HFF-Myc (cell line): Measurements from ENCODE around the gene ATF6.

ENCODE experiments used
- DNase-seq: peaks from one replicate; pipeline ENCODE4 v3.0.0-alpha.2; 2011; ENCODE audit warnings: low read depth; ENCODE audit errors: extremely low read depth
- H3K4me3 ChIP-seq: replicated peaks from 2 replicates; pipeline ENCODE4 v1.5.1; 2011; ENCODE audit warnings: low read depth, mild to moderate bottlenecking, control low read depth, low read length
- TF ChIP-seq, protein P1 (sequence below): IDR thresholded peaks from 2 replicates; pipeline ENCODE4 v1.5.1; 2012; ENCODE audit warnings: mild to moderate bottlenecking, low read depth, low read length, control low read depth; ENCODE audit errors: missing control alignments

ATF6 gene

DNA sequence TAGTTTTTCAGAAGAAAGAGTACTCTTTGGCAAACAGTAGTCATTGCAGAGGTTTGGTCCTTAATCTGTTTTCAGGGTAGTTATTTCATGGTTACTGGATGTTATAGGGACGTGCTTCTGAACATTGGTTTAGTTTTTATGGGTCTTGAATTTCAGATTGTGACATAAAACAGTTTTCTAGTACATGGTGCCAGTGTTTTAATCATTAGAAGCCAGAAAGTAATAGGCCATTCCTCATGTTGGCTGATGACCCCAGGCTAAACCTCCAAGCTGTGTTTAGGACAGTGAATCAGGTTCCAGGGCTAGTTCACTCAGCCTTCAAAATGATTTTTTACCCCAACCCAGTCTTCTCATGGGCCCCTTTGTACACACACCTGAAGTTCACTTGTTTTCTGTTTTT, 184.3 kb downstream of the ATF6 start:
- TF ChIP-seq, protein P1, sequence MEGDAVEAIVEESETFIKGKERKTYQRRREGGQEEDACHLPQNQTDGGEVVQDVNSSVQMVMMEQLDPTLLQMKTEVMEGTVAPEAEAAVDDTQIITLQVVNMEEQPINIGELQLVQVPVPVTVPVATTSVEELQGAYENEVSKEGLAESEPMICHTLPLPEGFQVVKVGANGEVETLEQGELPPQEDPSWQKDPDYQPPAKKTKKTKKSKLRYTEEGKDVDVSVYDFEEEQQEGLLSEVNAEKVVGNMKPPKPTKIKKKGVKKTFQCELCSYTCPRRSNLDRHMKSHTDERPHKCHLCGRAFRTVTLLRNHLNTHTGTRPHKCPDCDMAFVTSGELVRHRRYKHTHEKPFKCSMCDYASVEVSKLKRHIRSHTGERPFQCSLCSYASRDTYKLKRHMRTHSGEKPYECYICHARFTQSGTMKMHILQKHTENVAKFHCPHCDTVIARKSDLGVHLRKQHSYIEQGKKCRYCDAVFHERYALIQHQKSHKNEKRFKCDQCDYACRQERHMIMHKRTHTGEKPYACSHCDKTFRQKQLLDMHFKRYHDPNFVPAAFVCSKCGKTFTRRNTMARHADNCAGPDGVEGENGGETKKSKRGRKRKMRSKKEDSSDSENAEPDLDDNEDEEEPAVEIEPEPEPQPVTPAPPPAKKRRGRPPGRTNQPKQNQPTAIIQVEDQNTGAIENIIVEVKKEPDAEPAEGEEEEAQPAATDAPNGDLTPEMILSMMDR = no peak
- no peak overlapping the region for H3K4me3 ChIP-seq
- no peak for DNase-seq

DNA sequence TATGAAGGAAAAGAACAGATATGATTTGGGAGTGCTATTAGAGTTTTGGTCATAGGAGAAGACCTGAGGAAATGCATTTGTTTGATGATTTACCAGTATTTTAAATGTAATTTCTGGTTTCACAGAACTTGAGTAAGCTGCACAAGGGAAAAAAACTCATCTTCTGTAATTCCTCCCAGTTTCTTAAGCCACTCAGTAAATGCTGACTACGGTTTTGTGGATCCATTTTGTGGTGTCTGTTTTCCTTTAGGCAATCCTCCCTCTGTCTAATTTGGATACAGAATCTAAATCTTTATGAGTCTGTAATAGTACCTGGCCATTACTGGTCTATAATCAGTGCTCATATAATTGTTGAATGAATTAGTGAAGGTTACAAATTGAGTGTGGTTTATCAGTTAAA, 185.5 kb downstream of the ATF6 start:
- no peak for DNase-seq
- TF ChIP-seq, protein P1 = no peak
- no peak overlapping the region for H3K4me3 ChIP-seq

DNA sequence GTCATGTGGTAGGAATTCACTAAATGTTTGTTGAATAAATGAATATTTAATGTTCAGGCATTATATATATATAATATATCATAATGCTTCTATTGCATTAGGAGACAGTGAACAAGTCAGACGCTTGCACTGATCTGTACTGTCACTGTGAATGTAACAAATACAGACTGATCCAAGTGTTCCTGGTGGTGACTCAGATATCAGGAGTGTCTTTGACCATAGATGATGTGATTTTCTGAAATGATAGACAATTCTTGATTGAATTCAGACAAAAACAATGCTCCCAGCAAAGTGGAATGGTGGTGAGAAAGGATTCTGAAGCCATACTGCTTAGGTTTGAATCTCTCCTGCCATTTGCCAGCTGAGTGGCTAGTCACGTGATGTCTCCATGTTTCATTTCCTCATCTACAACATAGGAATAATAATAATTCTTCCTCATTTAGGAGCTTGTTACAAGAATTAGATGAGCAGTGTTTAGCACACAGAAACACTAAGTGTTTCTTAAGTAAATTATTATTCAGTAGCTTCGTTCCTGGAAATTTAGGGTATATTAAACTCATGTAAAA, 186.6 kb downstream of the ATF6 start:
- H3K4me3 ChIP-seq = no peak overlapping the region
- no peak for DNase-seq
- TF ChIP-seq, protein P1 = no peak

DNA sequence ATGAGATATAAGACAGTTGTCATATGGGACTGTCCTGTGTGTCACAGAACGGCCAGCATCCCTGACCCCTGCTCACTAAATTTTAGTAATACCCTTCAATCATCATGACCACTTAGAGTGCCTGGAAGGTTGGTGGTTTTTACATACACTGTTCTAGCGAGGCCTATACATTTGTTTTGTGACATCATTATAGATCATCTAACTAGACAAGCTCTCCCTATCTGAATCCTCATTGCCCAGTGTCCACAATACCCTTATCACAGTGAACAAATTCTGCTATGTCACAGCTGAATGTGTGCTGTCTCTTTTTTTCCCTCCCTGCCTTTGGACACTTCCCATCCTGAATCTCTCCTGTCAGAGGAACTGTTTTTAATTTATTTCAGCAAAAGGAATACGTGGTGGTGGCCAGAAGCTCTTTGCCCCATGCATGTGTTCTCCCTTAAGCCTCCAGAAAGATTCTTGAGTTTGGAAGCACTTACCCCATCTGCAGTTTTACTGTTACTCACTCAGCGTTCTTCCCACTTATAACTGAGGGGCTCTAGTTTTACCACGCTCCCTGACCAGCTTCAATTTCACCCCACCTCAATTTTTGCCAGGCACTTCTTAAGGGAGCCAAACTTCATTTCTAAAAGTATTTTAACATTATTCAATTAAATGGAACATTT, 187.3 kb downstream of the ATF6 start:
- H3K4me3 ChIP-seq = no peak overlapping the region
- no peak for DNase-seq
- TF ChIP-seq, protein P1 = no peak

DNA sequence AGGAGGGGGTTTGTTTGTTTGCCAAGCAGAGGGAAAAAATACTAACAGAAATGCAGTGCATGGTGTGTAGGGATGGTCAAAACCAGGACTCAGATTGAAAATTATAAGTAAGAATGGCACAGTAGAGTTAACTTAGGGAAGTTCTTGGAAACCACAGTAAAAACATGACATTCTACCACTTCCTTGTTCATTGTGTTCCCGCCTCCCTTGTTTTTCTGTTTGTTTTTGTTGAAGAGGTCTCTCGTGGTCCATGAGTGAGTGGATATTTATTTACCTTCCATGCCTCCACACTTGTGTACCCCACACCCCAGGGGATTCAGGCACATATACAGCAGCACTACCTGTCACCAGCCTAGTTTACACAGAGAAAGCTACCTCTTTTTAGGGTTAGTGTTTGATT, 187.9 kb downstream of the ATF6 start:
- H3K4me3 ChIP-seq = no peak overlapping the region
- TF ChIP-seq, protein P1 = no peak
- DNase-seq = no peak

DNA sequence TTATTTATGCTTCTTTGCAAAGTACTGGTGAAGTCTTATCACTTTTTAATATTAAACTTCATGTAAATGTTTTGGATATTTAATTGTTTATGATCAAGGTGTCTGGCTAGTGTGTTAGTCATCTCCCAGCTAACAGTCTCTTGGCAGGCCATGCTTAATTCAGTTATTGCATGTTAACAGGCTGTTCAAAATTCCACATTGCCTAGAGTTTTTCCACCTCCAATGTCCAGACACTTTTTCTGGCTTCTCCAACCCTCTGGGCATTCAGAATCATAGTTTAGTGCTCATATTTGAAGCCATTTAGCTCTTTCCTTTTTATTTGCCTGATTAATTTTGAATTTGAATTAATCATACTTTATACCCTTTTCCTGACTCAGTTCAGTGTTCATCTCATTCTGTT, 188.3 kb downstream of the ATF6 start:
- no peak for DNase-seq
- TF ChIP-seq, protein P1 = no peak
- H3K4me3 ChIP-seq = no peak overlapping the region
